Effector memory CD8-positive, alpha-beta T cell (primary cell): ENCODE measurements around the gene FARP1.

ENCODE experiments used
- ATAC-seq: fragments of 150-1000 bp; cut with Tn5 transposase; replicated peaks from 2 replicates; pipeline ENCODE4 v1.10.0; 2021; ENCODE audit warnings: mild to moderate bottlenecking, moderate library complexity
- DNase-seq, 3 experiments: peaks; one replicate each; pipeline ENCODE4 v3.0.0; 2021
- H3K27ac Mint-ChIP-seq, 2 donors: one replicate each; pipeline ENCODE4 v1.8.0; 2022; ENCODE audit warnings: mild to moderate bottlenecking in 2 of 2, mixed read lengths in 2 of 2, moderate library complexity in 2 of 2
- H3K27me3 Mint-ChIP-seq, 2 donors: one replicate each; pipeline ENCODE4 v1.8.0; 2022; ENCODE audit warnings: mixed read lengths in 2 of 2
- H3K36me3 Mint-ChIP-seq: one replicate; pipeline ENCODE4 v1.8.0; 2022; ENCODE audit warnings: mild to moderate bottlenecking, moderate library complexity, mixed read lengths; ENCODE audit not compliant: insufficient read depth
- H3K4me1 Mint-ChIP-seq, 2 donors: one replicate each; pipeline ENCODE4 v1.8.0; 2022; ENCODE audit warnings: low read depth in 2 of 2, mixed read lengths in 2 of 2
- H3K4me3 Mint-ChIP-seq, 2 donors: one replicate each; pipeline ENCODE4 v1.8.0; 2022; ENCODE audit warnings: mild to moderate bottlenecking in 2 of 2, mixed read lengths in 2 of 2, moderate library complexity in 2 of 2
- H3K9me3 Mint-ChIP-seq, 2 donors: one replicate each; pipeline ENCODE4 v1.8.0; 2022; ENCODE audit warnings: mixed read lengths in 2 of 2
- total RNA-seq, 9 experiments: gene quantifications; one replicate each; lab custom pipeline; 2026; lab: John Stamatoyannopoulos, UW

The FARP1 gene, protein sequence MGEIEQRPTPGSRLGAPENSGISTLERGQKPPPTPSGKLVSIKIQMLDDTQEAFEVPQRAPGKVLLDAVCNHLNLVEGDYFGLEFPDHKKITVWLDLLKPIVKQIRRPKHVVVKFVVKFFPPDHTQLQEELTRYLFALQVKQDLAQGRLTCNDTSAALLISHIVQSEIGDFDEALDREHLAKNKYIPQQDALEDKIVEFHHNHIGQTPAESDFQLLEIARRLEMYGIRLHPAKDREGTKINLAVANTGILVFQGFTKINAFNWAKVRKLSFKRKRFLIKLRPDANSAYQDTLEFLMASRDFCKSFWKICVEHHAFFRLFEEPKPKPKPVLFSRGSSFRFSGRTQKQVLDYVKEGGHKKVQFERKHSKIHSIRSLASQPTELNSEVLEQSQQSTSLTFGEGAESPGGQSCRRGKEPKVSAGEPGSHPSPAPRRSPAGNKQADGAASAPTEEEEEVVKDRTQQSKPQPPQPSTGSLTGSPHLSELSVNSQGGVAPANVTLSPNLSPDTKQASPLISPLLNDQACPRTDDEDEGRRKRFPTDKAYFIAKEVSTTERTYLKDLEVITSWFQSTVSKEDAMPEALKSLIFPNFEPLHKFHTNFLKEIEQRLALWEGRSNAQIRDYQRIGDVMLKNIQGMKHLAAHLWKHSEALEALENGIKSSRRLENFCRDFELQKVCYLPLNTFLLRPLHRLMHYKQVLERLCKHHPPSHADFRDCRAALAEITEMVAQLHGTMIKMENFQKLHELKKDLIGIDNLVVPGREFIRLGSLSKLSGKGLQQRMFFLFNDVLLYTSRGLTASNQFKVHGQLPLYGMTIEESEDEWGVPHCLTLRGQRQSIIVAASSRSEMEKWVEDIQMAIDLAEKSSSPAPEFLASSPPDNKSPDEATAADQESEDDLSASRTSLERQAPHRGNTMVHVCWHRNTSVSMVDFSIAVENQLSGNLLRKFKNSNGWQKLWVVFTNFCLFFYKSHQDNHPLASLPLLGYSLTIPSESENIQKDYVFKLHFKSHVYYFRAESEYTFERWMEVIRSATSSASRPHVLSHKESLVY
- total RNA-seq, result 0 to 2.8 (median 0.25) reads per million in 9 experiments

DNA sequence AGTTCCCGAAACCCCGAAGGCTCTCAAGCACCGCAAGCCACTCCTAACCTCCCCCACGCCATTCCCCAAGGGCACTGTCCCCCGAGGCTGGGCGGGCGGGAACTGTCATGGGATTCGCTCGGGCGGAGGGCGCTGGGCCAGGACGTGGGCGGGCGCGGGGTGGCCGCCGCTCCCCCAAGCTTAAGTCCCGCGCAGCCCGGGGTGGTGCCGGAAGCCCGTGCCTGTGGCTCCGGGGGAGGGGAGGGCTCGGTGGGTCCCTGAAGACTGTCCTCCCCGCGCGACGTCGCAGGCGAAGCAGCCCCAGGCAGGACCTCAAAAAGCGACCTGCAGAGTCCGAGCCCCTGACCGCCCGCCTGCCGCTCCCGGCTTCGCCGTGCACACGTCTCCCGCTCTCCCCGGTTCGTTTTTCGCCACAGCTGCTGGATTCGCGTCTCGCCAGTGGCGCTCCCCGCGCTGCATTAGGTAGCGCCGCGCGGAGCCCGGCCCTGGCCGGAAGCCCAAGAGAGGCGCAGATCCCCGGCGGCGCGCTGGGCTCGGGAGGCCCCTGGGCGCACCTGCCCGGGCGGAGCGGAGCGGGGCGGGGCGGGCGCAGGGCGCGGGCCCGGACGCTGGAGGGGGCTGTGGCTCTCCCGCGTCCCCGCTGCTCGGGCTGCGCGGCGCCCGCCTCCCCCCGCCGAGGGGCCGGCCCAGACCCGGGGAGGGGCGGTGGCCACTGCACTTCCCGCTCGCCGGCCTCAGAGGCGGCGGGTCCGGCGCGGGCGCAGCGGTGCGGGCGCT is at the start of gene FARP1:
Gene FARP1, plus strand, starts transcription at position 715 of the 777 bp plus-strand sequence. CDS start 70,149 bp downstream, outside the sequence.
- Mint-ChIP-seq H3K4me3 (peak within 1 kb of the TSS; percentile 59 to 63), H3K27me3 (peaks cover 46 to 79% of the 10 kb centered on the region in 2 donors), H3K4me1 (peaks cover 3 to 5% of the 10 kb centered on the region in 2 donors), H3K9me3 (no peaks in the 10 kb centered on the region), H3K27ac (no peak within 1 kb of the TSS), H3K36me3 (no peaks in the 10 kb centered on the region)
- ATAC-seq (peak; percentile 59), DNase-seq (no peak)

DNA sequence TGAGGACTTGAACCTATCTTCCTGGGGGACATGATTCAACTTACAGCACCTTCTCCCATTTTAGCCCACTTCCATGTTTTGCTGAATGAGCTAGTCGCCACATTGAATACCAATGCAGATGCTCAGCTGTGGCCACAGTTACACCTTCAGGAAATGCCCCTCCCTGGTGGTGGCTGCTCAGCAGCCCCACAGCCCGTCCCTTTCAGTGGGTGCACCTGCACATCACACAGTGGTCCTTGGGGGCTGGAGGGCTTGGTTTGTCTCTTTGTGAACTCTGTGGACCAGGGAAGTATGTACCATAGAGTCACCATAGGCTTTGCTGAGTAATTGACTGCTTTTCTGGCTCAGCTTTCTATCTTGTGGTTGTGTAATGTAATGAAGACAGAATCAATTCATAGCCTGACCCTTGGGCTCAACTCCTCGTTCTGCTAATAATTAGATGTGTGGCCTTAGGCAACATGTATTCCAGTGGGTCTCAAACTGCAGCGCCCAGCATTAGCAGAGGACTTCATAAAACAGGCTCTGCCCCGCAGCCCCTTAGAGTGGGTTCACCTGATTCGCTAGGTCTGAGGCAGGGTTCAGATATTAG is 48.1 kb upstream of the FARP1 start:
- Mint-ChIP-seq H3K27me3 (peaks cover 29 to 46% of the 10 kb centered on the region in 2 donors), H3K4me3 (no peak overlapping the region), H3K4me1 (no peaks in the 10 kb centered on the region), H3K27ac (no peak overlapping the region), H3K36me3 (no peaks in the 10 kb centered on the region), H3K9me3 (peaks cover 0 to 1% of the 10 kb centered on the region in 2 donors)
- DNase-seq (no peak), ATAC-seq (no peak)

DNA sequence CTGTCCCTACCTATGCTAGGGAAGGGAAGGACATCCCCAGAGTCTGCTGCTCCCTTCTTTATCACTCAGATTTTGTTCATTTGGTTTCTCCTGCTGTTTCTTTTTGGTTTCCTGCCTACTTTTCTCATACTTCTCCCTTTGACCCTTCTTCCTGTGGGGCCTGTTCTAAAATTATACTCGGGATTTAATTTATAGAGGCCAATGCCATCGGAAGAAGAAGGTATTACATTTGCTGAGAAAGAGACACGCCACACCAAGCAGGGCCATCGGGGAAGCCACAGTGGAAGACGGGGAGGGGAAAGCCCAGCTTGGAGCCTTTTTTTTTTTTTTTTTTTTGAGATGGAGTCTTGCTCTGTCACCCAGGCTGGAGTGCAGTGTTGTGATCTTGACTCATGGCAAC is 46.8 kb upstream of the FARP1 start:
- Mint-ChIP-seq H3K27ac (no peak overlapping the region), H3K36me3 (no peaks in the 10 kb centered on the region), H3K9me3 (no peaks in the 10 kb centered on the region), H3K4me1 (no peaks in the 10 kb centered on the region), H3K4me3 (no peak overlapping the region), H3K27me3 (peaks cover 30 to 46% of the 10 kb centered on the region in 2 donors)
- DNase-seq (no peak), ATAC-seq (no peak)

GRCh38 chr13:98097749-98098148 is 45.1 kb upstream of the FARP1 start:
- Mint-ChIP-seq H3K36me3 (no peaks in the 10 kb centered on the region), H3K9me3 (no peaks in the 10 kb centered on the region), H3K4me3 (no peak overlapping the region), H3K4me1 (no peaks in the 10 kb centered on the region), H3K27me3 (peaks cover 30 to 46% of the 10 kb centered on the region in 2 donors), H3K27ac (no peak overlapping the region)
- no peak for ATAC-seq
- no peak for DNase-seq

DNA sequence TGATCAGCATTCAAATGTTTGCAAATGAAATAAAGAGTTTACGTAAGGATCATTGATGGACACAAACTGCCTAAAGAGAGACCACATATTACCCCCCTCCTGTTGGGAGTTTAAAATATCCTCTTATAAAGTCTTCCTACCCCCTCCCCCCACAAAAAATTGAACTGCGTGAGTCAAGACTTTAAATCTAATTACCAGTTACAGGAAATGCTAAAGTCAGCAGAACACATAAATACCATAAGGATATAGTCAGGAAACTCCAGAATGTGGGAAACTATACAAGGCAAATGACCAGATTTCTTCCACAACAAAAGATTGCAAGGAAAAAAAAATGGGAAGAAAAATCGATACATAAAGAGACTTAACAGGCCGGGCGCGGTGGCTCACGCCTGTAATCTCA is 44.4 kb upstream of the FARP1 start:
- H3K4me1 Mint-ChIP-seq, result no peaks in the 10 kb centered on the region
- peaks cover 30 to 46% of the 10 kb centered on the region in 2 donors for H3K27me3 Mint-ChIP-seq
- no peak for DNase-seq
- no peaks in the 10 kb centered on the region for H3K36me3 Mint-ChIP-seq
- no peak for ATAC-seq
- no peaks in the 10 kb centered on the region for H3K9me3 Mint-ChIP-seq
- H3K27ac Mint-ChIP-seq, result no peak overlapping the region
- no peak overlapping the region for H3K4me3 Mint-ChIP-seq

DNA sequence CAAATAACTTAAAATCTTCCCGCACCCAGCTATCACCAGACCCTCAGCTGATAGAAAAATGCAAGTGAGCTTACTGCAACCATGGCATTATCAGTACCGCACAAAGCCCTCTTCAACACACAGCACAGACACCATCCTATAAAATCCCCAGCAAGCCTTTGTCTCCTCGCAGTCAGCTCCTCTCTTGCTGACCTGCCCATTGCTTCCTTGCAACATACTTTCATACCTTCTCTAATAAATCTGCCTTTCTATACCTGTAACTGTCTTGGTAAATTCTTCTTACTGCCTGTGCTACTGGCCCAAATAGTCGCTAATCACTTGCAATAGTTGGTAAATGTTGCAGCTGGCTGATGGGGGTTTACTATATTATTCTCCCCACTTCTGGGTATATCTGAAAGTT is 43.3 kb upstream of the FARP1 start:
- no peak overlapping the region for H3K4me3 Mint-ChIP-seq
- H3K36me3 Mint-ChIP-seq, result no peaks in the 10 kb centered on the region
- H3K27me3 Mint-ChIP-seq, result peaks cover 36 to 41% of the 10 kb centered on the region in 2 donors
- ATAC-seq, result no peak
- no peaks in the 10 kb centered on the region for H3K4me1 Mint-ChIP-seq
- no peak for DNase-seq
- H3K27ac Mint-ChIP-seq, result no peak overlapping the region
- H3K9me3 Mint-ChIP-seq, result no peaks in the 10 kb centered on the region

GRCh38 chr13:98100481-98100880 is 42.4 kb upstream of the FARP1 start:
- no peak overlapping the region for H3K27ac Mint-ChIP-seq
- ATAC-seq (no peak), DNase-seq (no peak)
- no peaks in the 10 kb centered on the region for H3K36me3 Mint-ChIP-seq
- no peak overlapping the region for H3K4me3 Mint-ChIP-seq
- no peaks in the 10 kb centered on the region for H3K4me1 Mint-ChIP-seq
- H3K27me3 Mint-ChIP-seq, result peaks cover 34 to 36% of the 10 kb centered on the region in 2 donors
- H3K9me3 Mint-ChIP-seq, result no peaks in the 10 kb centered on the region

GRCh38 chr13:98103531-98103930 is 39.4 kb upstream of the FARP1 start:
- ATAC-seq (no peak), DNase-seq (no peak)
- no peaks in the 10 kb centered on the region for H3K36me3 Mint-ChIP-seq
- H3K27ac Mint-ChIP-seq, result no peak overlapping the region
- H3K4me3 Mint-ChIP-seq, result no peak overlapping the region
- peaks cover 12 to 16% of the 10 kb centered on the region in 2 donors for H3K27me3 Mint-ChIP-seq
- no peaks in the 10 kb centered on the region for H3K9me3 Mint-ChIP-seq
- no peaks in the 10 kb centered on the region for H3K4me1 Mint-ChIP-seq

- no peaks in the 10 kb centered on the region for H3K4me1 Mint-ChIP-seq
- peaks cover 5 to 12% of the 10 kb centered on the region in 2 donors for H3K27me3 Mint-ChIP-seq
- ATAC-seq, result no peak
- H3K9me3 Mint-ChIP-seq, result no peaks in the 10 kb centered on the region
- H3K36me3 Mint-ChIP-seq, result no peaks in the 10 kb centered on the region
- H3K27ac Mint-ChIP-seq, result no peak overlapping the region
- no peak overlapping the region for H3K4me3 Mint-ChIP-seq
- DNase-seq, result no peak
Measured at GRCh38 chr13:98103942-98104880, 38.7 kb upstream of the FARP1 start.

- H3K9me3 Mint-ChIP-seq, result no peaks in the 10 kb centered on the region
- H3K4me1 Mint-ChIP-seq, result no peaks in the 10 kb centered on the region
- no peak overlapping the region for H3K4me3 Mint-ChIP-seq
- DNase-seq (no peak), ATAC-seq (no peak)
- peaks cover under 1 to 6% of the 10 kb centered on the region in 2 donors for H3K27me3 Mint-ChIP-seq
- H3K27ac Mint-ChIP-seq, result no peak overlapping the region
- H3K36me3 Mint-ChIP-seq, result no peaks in the 10 kb centered on the region
Measured at GRCh38 chr13:98105929-98106336, 37.0 kb upstream of the FARP1 start.

DNA sequence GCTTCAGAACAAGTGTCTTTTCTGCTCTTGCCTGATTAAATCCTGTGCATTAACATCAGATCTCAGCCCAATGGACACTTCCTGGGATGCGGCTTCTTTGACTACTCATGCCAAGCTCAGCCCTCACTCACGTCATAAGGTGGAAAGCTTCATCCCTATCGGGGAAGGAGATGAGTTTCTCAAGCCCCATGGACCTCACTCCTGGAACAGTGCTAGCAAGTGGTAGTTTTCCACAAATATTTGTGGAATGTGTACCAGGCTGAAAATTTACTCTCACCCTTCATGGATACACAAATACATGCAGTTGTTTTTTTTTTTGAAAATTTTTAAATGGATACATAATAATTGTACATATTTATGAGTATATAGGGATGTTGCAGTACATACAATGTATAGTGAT is 34.6 kb upstream of the FARP1 start:
- ATAC-seq (no peak), DNase-seq (no peak)
- Mint-ChIP-seq H3K4me1 (no peaks in the 10 kb centered on the region), H3K36me3 (no peaks in the 10 kb centered on the region), H3K27me3 (peaks cover 14 to 18% of the 10 kb centered on the region in 2 donors), H3K9me3 (no peaks in the 10 kb centered on the region), H3K27ac (no peak overlapping the region), H3K4me3 (no peak overlapping the region)
